PC-9 (cell line): ENCODE results near the gene CRPPA. TPM values are rescaled to one million over a fixed set of nuclear protein-coding genes. Genes with fewer than 3 reads are reported as not detected.

Source experiments
- BruUV-seq: library from RNA; stranded (reverse); fragments of 400-500 nt; replicated peaks from 2 replicates; lab custom pipeline; 2021; lab: Mats Ljungman, UMichigan
- CTCF ChIA-PET: fragments of 300-600 bp; sonication (Branson Sonifier 250); formaldehyde crosslinking; loops from one replicate; lab custom pipeline; 2022; ENCODE audit warnings: antibody characterized with exemption; lab: Charles Lee
- POLR2A ChIA-PET: fragments of 300-600 bp; sonication (Branson Sonifier 250); formaldehyde crosslinking; loops from one replicate; lab custom pipeline; 2022; ENCODE audit warnings: antibody characterized with exemption; ENCODE audit not compliant: unreplicated experiment; lab: Charles Lee
- DNase-seq, 2 experiments: peaks; one replicate each; pipeline versions ENCODE4 v3.0.0 to v3.0.0-alpha.2; 2015 to 2022; ENCODE audit warnings: mixed read lengths in 1 of 2
- H2AFZ ChIP-seq: fragments of 200-600 bp; sonication (generic); 2 replicates; pipeline ENCODE4 v1.8.1; 2017; ENCODE audit warnings: antibody characterized with exemption
- H3F3A ChIP-seq: fragments of 200-600 bp; sonication (generic); 2 replicates; pipeline ENCODE4 v1.8.1; 2017; ENCODE audit warnings: antibody characterized with exemption, mild to moderate bottlenecking, low read depth; ENCODE audit not compliant: insufficient read depth
- H3K27ac ChIP-seq: fragments of 200-600 bp; sonication (generic); 2 replicates; pipeline ENCODE4 v1.6.1; 2016; ENCODE audit warnings: mixed run types
- H3K27me3 ChIP-seq: fragments of 200-600 bp; sonication (generic); 2 replicates; pipeline ENCODE4 v1.6.1; 2016; ENCODE audit warnings: low read depth, mixed run types; ENCODE audit not compliant: insufficient read depth
- H3K36me3 ChIP-seq: fragments of 200-600 bp; sonication (generic); 2 replicates; pipeline ENCODE4 v1.6.1; 2016; ENCODE audit warnings: low read depth, mixed run types
- H3K4me1 ChIP-seq: fragments of 200-600 bp; sonication (generic); replicated peaks from 2 replicates; pipeline ENCODE4 v1.6.1; 2016; ENCODE audit warnings: mixed run types; ENCODE audit not compliant: insufficient read depth
- H3K4me2 ChIP-seq: fragments of 200-600 bp; sonication (generic); 2 replicates; pipeline ENCODE4 v1.6.1; 2017; ENCODE audit warnings: mixed run types
- H3K4me3 ChIP-seq: fragments of 200-600 bp; sonication (generic); 2 replicates; pipeline ENCODE4 v1.6.1; 2016; ENCODE audit warnings: mixed run types
- H3K79me2 ChIP-seq: fragments of 200-600 bp; sonication (generic); 2 replicates; pipeline ENCODE4 v1.6.1; 2017; ENCODE audit warnings: low read depth, mixed run types
- H3K9me2 ChIP-seq: fragments of 200-600 bp; sonication (generic); 2 replicates; pipeline ENCODE4 v1.8.1; 2017; ENCODE audit warnings: mild to moderate bottlenecking; ENCODE audit not compliant: insufficient read depth
- H3K9me3 ChIP-seq: fragments of 200-600 bp; sonication (generic); 2 replicates; pipeline ENCODE4 v1.8.1; 2016; ENCODE audit warnings: low read depth; ENCODE audit not compliant: insufficient read depth
- H4K20me1 ChIP-seq: fragments of 200-600 bp; sonication (generic); 2 replicates; pipeline ENCODE4 v1.8.1; 2017; ENCODE audit not compliant: insufficient read depth
- CTCF ChIP-seq: fragments of 200-600 bp; sonication (generic); conservative IDR thresholded peaks from 2 replicates; pipeline ENCODE4 v1.6.1; 2017; ENCODE audit warnings: mixed run types, antibody characterized with exemption, mild to moderate bottlenecking, moderate library complexity
- EZH2 ChIP-seq: fragments of 200-600 bp; sonication (generic); IDR thresholded peaks from 2 replicates; pipeline ENCODE4 v1.8.0; 2017; ENCODE audit warnings: antibody characterized with exemption, low read depth
- intact Hi-C: fragments of 100-400 bp; cut with micrococcal nuclease; formaldehyde crosslinking; loops from one replicate; pipeline ENCODE4 v1.10.0; 2022; ENCODE audit not compliant: unreplicated experiment
- total RNA-seq: library from RNA; stranded (reverse); gene quantifications from 2 replicates; pipeline ENCODE4 v1.2.3, GENCODE V29; 2021

The CRPPA gene
- total RNA-seq, 1 experiment from 2014 or later = 9.2 TPM

GRCh38 chr7:16412274-16413254 is 8.8 kb downstream of the CRPPA start:
- CTCF ChIA-PET = no interaction called here
- intact Hi-C loops = no loop called here
- H3K9me2 ChIP-seq = no peaks in the 10 kb centered on the region
- peaks cover 19% of the 10 kb centered on the region for H3K4me1 ChIP-seq
- peaks cover 13% of the 10 kb centered on the region; the same call in 1 of the 2 replicates for H3F3A ChIP-seq
- no peak overlapping the region for H3K27ac ChIP-seq
- no peaks in the 10 kb centered on the region for H3K27me3 ChIP-seq
- no peak for DNase-seq
- BruUV-seq = no TSS peak
- no peaks in the 10 kb centered on the region for H4K20me1 ChIP-seq
- POLR2A ChIA-PET = no interaction called here
- peaks cover 3% of the 10 kb centered on the region; the same call in 1 of the 2 replicates for H3K79me2 ChIP-seq
- H2AFZ ChIP-seq = no peak overlapping the region
- no peak for TF ChIP-seq EZH2
- TF ChIP-seq CTCF = no peak
- H3K4me3 ChIP-seq = no peak overlapping the region
- H3K36me3 ChIP-seq = no peaks in the 10 kb centered on the region
- no peak overlapping the region for H3K4me2 ChIP-seq
- H3K9me3 ChIP-seq = 0 out of 2 replicates have a peak, but pooled peaks cover 4% of the 10 kb centered on the region

- ChIA-PET CTCF (no interaction called here), POLR2A (interaction anchor here (0.7 kb wide), 1 partner anchor 9 kb away, joined by 3 read pairs; no protein-coding TSS in a partner anchor)
- peak in 1 of 2 experiments; percentile 56 for DNase-seq
- Histone ChIP-seq H3K4me3 (no peak overlapping the region), H4K20me1 (no peaks in the 10 kb centered on the region), H3K9me2 (no peaks in the 10 kb centered on the region), H3K4me1 (peaks cover 7% of the 10 kb centered on the region), H3K27me3 (no peaks in the 10 kb centered on the region), H3K79me2 (0 out of 2 replicates have a peak, but pooled peaks cover 3% of the 10 kb centered on the region), H3K27ac (no peak overlapping the region), H2AFZ (no peak overlapping the region), H3K4me2 (no peak overlapping the region), H3K9me3 (no peaks in the 10 kb centered on the region), H3K36me3 (no peaks in the 10 kb centered on the region), H3F3A (peaks cover 4% of the 10 kb centered on the region; the same call in 1 of the 2 replicates)
- BruUV-seq = no TSS peak
- TF ChIP-seq EZH2 (no peak), CTCF (no peak)
- intact Hi-C loops = no loop called here
Observed at GRCh38 chr7:16411391-16411790, 9.9 kb downstream of the CRPPA start.

- CTCF ChIA-PET = no interaction called here
Observed at GRCh38 chr7:16409777-16410176, 11.6 kb downstream of the CRPPA start.

More at GRCh38 chr7:16409777-16410176, 11.6 kb downstream of the CRPPA start:
- POLR2A ChIA-PET = interaction anchor here (0.6 kb wide), 1 partner anchor 280 kb away, joined by 5 read pairs; no protein-coding TSS in a partner anchor
- Histone ChIP-seq H3K27ac (no peak overlapping the region), H3K79me2 (no peaks in the 10 kb centered on the region), H3K27me3 (no peaks in the 10 kb centered on the region), H2AFZ (no peak overlapping the region), H3K9me3 (no peaks in the 10 kb centered on the region), H4K20me1 (no peaks in the 10 kb centered on the region), H3K4me2 (no peak overlapping the region), H3K36me3 (no peaks in the 10 kb centered on the region), H3K4me1 (no peaks in the 10 kb centered on the region), H3F3A (no peaks in the 10 kb centered on the region), H3K4me3 (no peak overlapping the region), H3K9me2 (no peaks in the 10 kb centered on the region)
- intact Hi-C loops = no loop called here
- no peak for DNase-seq
- TF ChIP-seq CTCF (no peak), EZH2 (no peak)
- BruUV-seq = no TSS peak
